HTERT RPE-1 (cell line): ENCODE results near the gene CCIN.
"Not testable (repeated sequence)": the region's sequence is repeated elsewhere in the genome, so short reads cannot be mapped to it uniquely, and the experiment has no call there.

Experiments
- in situ Hi-C: fragments of 300-500 bp; cut with MboI; formaldehyde crosslinking; loops from 4 replicates; pipeline ENCODE4 v1.14.3; 2020; ENCODE audit warnings: low sequenced_read_pairs

The CCIN gene

GRCh38 chr9:36158122-36158521 is 11.1 kb upstream of the CCIN start:
- in situ Hi-C loops = no loop called here

- in situ Hi-C loops = no loop called here
Observed at GRCh38 chr9:36158917-36159316, 10.3 kb upstream of the CCIN start.

- in situ Hi-C loops = not testable (repeated sequence)
Observed at GRCh38 chr9:36159509-36159908, 9.7 kb upstream of the CCIN start.

- in situ Hi-C loops = not testable (repeated sequence)
Observed at GRCh38 chr9:36160126-36160525, 9.1 kb upstream of the CCIN start.

GRCh38 chr9:36161187-36161586 is 8.0 kb upstream of the CCIN start:
- in situ Hi-C loops = no loop called here

- in situ Hi-C loops = no loop called here
Observed at GRCh38 chr9:36162211-36162738, 6.9 kb upstream of the CCIN start.

GRCh38 chr9:36163049-36163785 is 6.0 kb upstream of the CCIN start:
- in situ Hi-C loops = no loop called here

GRCh38 chr9:36163786-36164170 is 5.4 kb upstream of the CCIN start:
- in situ Hi-C loops = no loop called here

- in situ Hi-C loops = no loop called here
Observed at GRCh38 chr9:36164372-36164771, 4.8 kb upstream of the CCIN start.

- in situ Hi-C loops = no loop called here
Observed at GRCh38 chr9:36164989-36165388, 4.2 kb upstream of the CCIN start.

GRCh38 chr9:36165826-36166167 is 3.4 kb upstream of the CCIN start:
- in situ Hi-C loops = no loop called here

GRCh38 chr9:36166168-36166927 is 2.8 kb upstream of the CCIN start:
- in situ Hi-C loops = no loop called here

- in situ Hi-C loops = no loop called here
Observed at GRCh38 chr9:36169708-36170107, 520 bp downstream of the CCIN start.

GRCh38 chr9:36170531-36170930 is 1.3 kb downstream of the CCIN start:
- in situ Hi-C loops = no loop called here

GRCh38 chr9:36173861-36174260 is 4.7 kb downstream of the CCIN start:
- in situ Hi-C loops = no loop called here

- in situ Hi-C loops = no loop called here
Observed at GRCh38 chr9:36174271-36174670, 5.1 kb downstream of the CCIN start.

GRCh38 chr9:36174731-36175130 is 5.5 kb downstream of the CCIN start:
- in situ Hi-C loops = no loop called here

- in situ Hi-C loops = not testable (repeated sequence)
Observed at GRCh38 chr9:36175209-36175608, 6.0 kb downstream of the CCIN start.

- in situ Hi-C loops = not testable (repeated sequence)
Observed at GRCh38 chr9:36176496-36176895, 7.3 kb downstream of the CCIN start.

- in situ Hi-C loops = no loop called here
Observed at GRCh38 chr9:36177571-36177970, 8.4 kb downstream of the CCIN start.

GRCh38 chr9:36180243-36180642 is 11.1 kb downstream of the CCIN start:
- in situ Hi-C loops = not testable (repeated sequence)

GRCh38 chr9:36187414-36187813 is 18.2 kb downstream of the CCIN start:
- in situ Hi-C loops = no loop called here
